AG04449 (cell line): ENCODE results near the gene RANBP6.

Source experiments
- CTCF ChIA-PET: fragments of 350-600 bp; formaldehyde crosslinking; extraction: SDS; loops from one replicate; lab custom pipeline; 2021; ENCODE audit warnings: antibody characterized with exemption; lab: Yijun Ruan, JAX
- POLR2A ChIA-PET: fragments of 400-600, 350-600 bp; formaldehyde crosslinking; extraction: SDS; loops from one replicate; lab custom pipeline; 2020; ENCODE audit warnings: antibody characterized with exemption, inconsistent platforms; lab: Yijun Ruan, JAX
- DNase-seq: peaks from one replicate; pipeline ENCODE4 v3.0.0-alpha.2; 2010; ENCODE audit warnings: low read depth, low spot score
- H3K4me3 ChIP-seq: 2 replicates; pipeline ENCODE4 v1.5.1; 2011; ENCODE audit warnings: low read depth, mild to moderate bottlenecking, control low read depth, low read length
- TF ChIP-seq, protein P1 (sequence below): IDR thresholded peaks from one replicate; pipeline ENCODE4 v1.5.1; 2011; ENCODE audit warnings: mild to moderate bottlenecking, moderate library complexity, low read length, control low read depth, inconsistent platforms; ENCODE audit not compliant: insufficient read depth; ENCODE audit errors: missing control alignments

RANBP6 gene

DNA sequence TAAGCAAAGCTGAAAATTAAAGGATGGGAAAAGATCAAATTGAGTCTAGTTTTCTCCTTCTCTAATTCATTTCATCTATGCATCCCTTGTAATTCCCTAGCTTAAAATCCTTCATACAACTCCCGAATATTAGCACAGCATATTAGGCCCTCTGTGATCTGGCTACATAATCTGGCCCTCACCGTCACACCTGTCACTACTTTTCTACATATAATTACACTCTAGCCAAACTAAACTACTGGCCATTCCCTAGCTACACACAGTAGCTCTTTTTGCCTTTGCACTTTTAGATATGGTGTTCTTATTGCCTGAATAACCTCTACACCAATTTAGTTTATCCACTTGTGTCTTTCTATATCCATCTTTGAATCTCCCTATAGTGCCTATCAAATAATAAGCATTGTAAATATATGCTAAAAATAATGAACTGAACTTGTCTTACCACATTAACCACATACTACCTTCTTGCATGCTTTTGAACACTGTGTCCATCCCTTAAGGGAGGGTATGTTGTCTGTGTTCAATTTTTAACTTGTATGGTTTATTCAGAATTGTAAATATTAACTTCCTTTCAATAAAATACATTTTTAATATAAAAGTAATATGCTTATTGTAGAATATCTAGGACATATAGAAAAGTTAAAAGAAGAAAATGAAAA lies 15.9 kb downstream of the RANBP6 start:
- ChIA-PET CTCF (interaction anchor here (0.7 kb wide), 1 partner anchor 9 kb away, joined by 3 read pairs; no protein-coding TSS in a partner anchor), POLR2A (no interaction called here)
- no peak overlapping the region for H3K4me3 ChIP-seq
- no peak for DNase-seq
- TF ChIP-seq, protein P1, sequence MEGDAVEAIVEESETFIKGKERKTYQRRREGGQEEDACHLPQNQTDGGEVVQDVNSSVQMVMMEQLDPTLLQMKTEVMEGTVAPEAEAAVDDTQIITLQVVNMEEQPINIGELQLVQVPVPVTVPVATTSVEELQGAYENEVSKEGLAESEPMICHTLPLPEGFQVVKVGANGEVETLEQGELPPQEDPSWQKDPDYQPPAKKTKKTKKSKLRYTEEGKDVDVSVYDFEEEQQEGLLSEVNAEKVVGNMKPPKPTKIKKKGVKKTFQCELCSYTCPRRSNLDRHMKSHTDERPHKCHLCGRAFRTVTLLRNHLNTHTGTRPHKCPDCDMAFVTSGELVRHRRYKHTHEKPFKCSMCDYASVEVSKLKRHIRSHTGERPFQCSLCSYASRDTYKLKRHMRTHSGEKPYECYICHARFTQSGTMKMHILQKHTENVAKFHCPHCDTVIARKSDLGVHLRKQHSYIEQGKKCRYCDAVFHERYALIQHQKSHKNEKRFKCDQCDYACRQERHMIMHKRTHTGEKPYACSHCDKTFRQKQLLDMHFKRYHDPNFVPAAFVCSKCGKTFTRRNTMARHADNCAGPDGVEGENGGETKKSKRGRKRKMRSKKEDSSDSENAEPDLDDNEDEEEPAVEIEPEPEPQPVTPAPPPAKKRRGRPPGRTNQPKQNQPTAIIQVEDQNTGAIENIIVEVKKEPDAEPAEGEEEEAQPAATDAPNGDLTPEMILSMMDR: no peak

DNA sequence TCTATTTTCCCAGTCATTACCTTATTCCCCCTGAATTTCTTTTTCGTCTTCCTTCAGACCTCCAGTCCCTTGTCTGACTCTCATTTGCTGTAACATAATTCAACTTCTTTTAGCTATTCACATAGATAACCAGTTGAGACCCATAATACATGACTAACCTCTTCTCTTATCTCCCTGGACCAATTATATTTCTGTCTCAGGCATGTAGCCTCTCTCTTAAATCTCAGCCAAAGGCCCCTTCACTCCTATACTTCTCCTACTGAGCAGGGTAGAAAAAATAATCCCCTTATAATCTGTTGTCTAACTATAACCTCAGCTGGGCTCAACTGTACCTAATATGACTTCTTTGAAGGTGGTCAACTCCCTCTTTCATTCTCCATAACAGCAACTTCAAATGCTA lies 20.9 kb downstream of the RANBP6 start:
- TF ChIP-seq, protein P1: no peak
- H3K4me3 ChIP-seq: no peak overlapping the region
- CTCF ChIA-PET: no interaction called here
- no peak for DNase-seq
- POLR2A ChIA-PET: no interaction called here

DNA sequence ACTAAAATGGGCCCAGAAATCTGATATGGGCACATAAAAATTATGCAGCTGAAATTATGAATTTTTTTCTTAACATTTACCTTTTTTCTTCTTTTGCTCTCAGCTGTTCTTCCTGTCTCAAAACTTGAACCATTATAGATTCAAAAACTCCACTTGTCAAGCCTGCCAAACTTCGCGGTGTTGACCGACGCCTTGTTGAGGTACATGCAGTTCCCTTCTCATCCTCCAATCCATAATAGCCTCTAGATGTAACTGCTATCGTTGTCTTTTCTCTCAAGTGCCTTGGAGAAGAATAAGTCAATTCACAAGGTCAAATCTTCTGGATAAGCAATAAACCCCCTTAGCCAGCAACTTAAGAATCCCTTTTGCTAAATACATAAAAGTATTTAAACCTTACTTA lies 27.2 kb downstream of the RANBP6 start:
- CTCF ChIA-PET: no interaction called here
- TF ChIP-seq, protein P1: no peak
- DNase-seq: no peak
- no peak overlapping the region for H3K4me3 ChIP-seq
- POLR2A ChIA-PET: no interaction called here

DNA sequence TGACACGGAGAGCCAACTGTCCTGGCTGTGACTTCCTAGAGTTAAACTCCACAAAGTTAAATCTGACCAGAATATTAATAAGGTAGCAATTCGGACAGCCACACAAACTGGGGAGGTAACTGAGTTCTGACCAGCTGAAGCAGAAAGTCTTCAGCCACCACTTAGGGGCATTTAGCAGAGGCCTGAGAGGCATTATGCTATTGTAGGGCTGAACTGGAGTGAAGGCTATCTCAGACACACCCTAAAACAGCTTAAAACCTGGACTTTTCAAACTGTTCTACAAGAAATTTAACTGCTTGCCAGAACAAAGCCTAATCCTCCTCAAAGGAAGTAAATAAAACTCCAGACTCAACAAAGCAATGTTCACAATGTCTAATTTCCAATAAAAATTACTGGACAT lies 32.4 kb downstream of the RANBP6 start:
- TF ChIP-seq, protein P1: no peak
- no peak overlapping the region for H3K4me3 ChIP-seq
- ChIA-PET CTCF (no interaction called here), POLR2A (no interaction called here)
- no peak for DNase-seq

DNA sequence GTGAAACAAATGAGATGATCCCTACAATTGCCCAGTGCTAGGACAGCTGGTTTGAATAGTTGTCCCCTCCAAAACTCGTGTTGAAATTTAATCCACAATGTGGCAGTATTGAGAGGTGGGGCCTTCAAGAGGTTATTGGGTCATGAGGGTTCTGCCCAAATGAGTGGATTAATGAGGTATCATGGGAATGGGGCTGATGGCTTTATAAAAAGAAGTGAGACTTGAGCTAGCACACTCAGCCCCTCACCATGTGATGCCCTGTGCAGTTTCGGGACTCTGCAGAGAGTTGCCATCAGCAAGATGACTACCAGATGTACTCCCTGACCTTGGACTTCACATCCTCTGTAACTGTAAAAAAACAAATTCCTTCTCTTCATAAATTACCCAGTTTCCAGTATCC lies 33.1 kb downstream of the RANBP6 start:
- DNase-seq: no peak
- POLR2A ChIA-PET: no interaction called here
- TF ChIP-seq, protein P1: no peak
- CTCF ChIA-PET: no interaction called here
- H3K4me3 ChIP-seq: no peak overlapping the region

DNA sequence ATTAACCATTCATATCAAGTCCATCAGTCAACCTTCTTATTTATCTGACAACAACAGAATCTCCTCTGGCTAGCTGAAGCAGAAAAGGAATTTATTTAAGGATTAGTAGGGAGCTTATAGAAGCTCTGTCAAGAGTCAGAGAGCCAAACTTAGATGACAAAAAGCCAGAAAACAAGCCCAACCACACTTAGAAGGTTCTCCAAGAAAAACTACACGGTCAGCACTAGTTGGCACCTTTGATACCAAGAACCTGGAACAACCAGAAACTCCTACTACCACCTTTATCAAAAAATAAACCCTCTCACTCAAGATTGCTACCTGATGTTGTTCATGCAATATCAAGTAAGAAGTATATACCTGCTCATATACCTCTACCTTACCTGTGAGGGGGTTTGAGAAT lies 36.9 kb downstream of the RANBP6 start:
- POLR2A ChIA-PET: no interaction called here
- TF ChIP-seq, protein P1: no peak
- H3K4me3 ChIP-seq: no peak overlapping the region
- DNase-seq: no peak
- CTCF ChIA-PET: no interaction called here
